GM12878 (cell line): ENCODE results near the gene YAP1.

Experiments
- CTCF ChIP-seq, 3 experiments: IDR thresholded peaks in 2 of 3; conservative IDR thresholded peaks in 1 of 3; 2 replicates each; pipeline ENCODE4 v1.5.1; 2011; ENCODE audit warnings: low read depth in 3 of 3, low read length in 3 of 3, mild to moderate bottlenecking in 3 of 3, control low read depth in 2 of 3, moderate library complexity in 2 of 3, inconsistent platforms in 1 of 3, mixed read lengths in 1 of 3; ENCODE audit not compliant: control insufficient read depth in 2 of 3, insufficient read depth in 1 of 3; ENCODE audit errors: extremely low read depth in 1 of 3
- MTA3 ChIP-seq: IDR thresholded peaks from 2 replicates; pipeline ENCODE4 v1.6.1; 2012; ENCODE audit warnings: low read length, inconsistent platforms, borderline replicate concordance
- PBX3 ChIP-seq: IDR thresholded peaks from 2 replicates; pipeline ENCODE4 v1.6.1; 2011; ENCODE audit warnings: mild to moderate bottlenecking, low read depth, low read length, moderate library complexity; ENCODE audit not compliant: insufficient replicate concordance
- POLR2A ChIP-seq: IDR thresholded peaks from 2 replicates; pipeline ENCODE4 v1.6.1; 2011; ENCODE audit warnings: low read depth, mild to moderate bottlenecking, low read length
- USF2 ChIP-seq: IDR thresholded peaks from 2 replicates; pipeline ENCODE4 v1.6.1; 2011; ENCODE audit warnings: low read depth, low read length, improper control_type of control experiment, borderline replicate concordance
- ZNF217 ChIP-seq: fragments of 450-650 bp; IDR thresholded peaks from 2 replicates; pipeline ENCODE4 v1.6.1; 2017; ENCODE audit warnings: antibody characterized with exemption, mild to moderate bottlenecking
- ZSCAN29 ChIP-seq: fragments of 450-650 bp; IDR thresholded peaks from 2 replicates; pipeline ENCODE4 v1.6.1; 2017; ENCODE audit warnings: mild to moderate bottlenecking, moderate library complexity

- no peak for TF ChIP-seq PBX3
- TF ChIP-seq CTCF (IDR thresholded peaks at IDR 0.05 in 2 of 3, conservative IDR thresholded peaks at IDR 0.05 in 1 of 3; ENCODE audit: control insufficient read depth in 2 of 3, extremely low read depth in 1 of 3, insufficient read depth in 1 of 3, low read depth in 3 of 3, low read length in 3 of 3), result no peak
- TF ChIP-seq POLR2A, result no peak
- no peak for TF ChIP-seq USF2
- no peak for TF ChIP-seq MTA3
- no peak for TF ChIP-seq ZSCAN29
- TF ChIP-seq ZNF217, result no peak
Observed at GRCh38 chr11:102112509-102112821, 2.2 kb downstream of the YAP1 start.
